Natural killer cell (primary cell): ENCODE data around the gene CGREF1. TPM values are rescaled to one million over a fixed set of nuclear protein-coding genes. Genes with fewer than 3 reads are reported as not detected.
A peak's percentile ranks its signal among the peaks of the same experiment; 100 is the strongest.
"Not testable (repeated sequence)": the region's sequence is repeated elsewhere in the genome, so short reads cannot be mapped to it uniquely, and the experiment has no call there.

Experiments
- ATAC-seq, 3 donors: fragments of 150-1000 bp in 2 of 3; fragments of 200-7000 bp in 1 of 3; cut with Tn5 transposase; 1 replicate in 1 of 3; 2 replicates in 2 of 3; pipeline ENCODE4 v1.10.0; 2021; ENCODE audit warnings: mild to moderate bottlenecking in 2 of 3, moderate library complexity in 2 of 3
- DNase-seq, 2 donors: peaks; one replicate each; pipeline versions ENCODE4 v3.0.0 to v3.0.0-alpha.2; 2013 to 2021; ENCODE audit warnings: mixed read lengths in 1 of 2
- H3K27ac ChIP-seq: one replicate; pipeline ENCODE4 v1.5.1; 2013; ENCODE audit warnings: mild to moderate bottlenecking, low read length
- H3K27me3 ChIP-seq: one replicate; pipeline ENCODE4 v1.6.1; 2013; ENCODE audit warnings: low read length; ENCODE audit not compliant: control insufficient read depth, insufficient read depth
- H3K36me3 ChIP-seq: one replicate; pipeline ENCODE4 v1.6.1; 2013; ENCODE audit warnings: low read length; ENCODE audit not compliant: control insufficient read depth, insufficient read depth
- H3K4me1 ChIP-seq: one replicate; pipeline ENCODE4 v1.6.1; 2013; ENCODE audit warnings: low read length; ENCODE audit not compliant: control insufficient read depth, insufficient read depth
- H3K4me3 ChIP-seq: one replicate; pipeline ENCODE4 v1.5.1; 2013; ENCODE audit warnings: low read length
- H3K9me3 ChIP-seq: one replicate; pipeline ENCODE4 v1.6.1; 2013; ENCODE audit warnings: low read length; ENCODE audit not compliant: control insufficient read depth, insufficient read depth
- H3K27ac Mint-ChIP-seq, 2 donors: one replicate each; pipeline ENCODE4 v1.8.0; 2022; ENCODE audit warnings: mild to moderate bottlenecking in 2 of 2, mixed read lengths in 2 of 2, moderate library complexity in 1 of 2
- H3K27me3 Mint-ChIP-seq, 2 donors: one replicate each; pipeline ENCODE4 v1.8.0; 2022; ENCODE audit warnings: low read depth in 2 of 2, mixed read lengths in 2 of 2
- H3K36me3 Mint-ChIP-seq: one replicate; pipeline ENCODE4 v1.8.0; 2022; ENCODE audit warnings: mixed read lengths
- H3K4me1 Mint-ChIP-seq, 2 donors: one replicate each; pipeline ENCODE4 v1.8.0; 2022; ENCODE audit warnings: mixed read lengths in 2 of 2
- H3K4me3 Mint-ChIP-seq: one replicate; pipeline ENCODE4 v1.8.0; 2022; ENCODE audit warnings: mild to moderate bottlenecking, moderate library complexity, mixed read lengths
- H3K9me3 Mint-ChIP-seq, 2 donors: one replicate each; pipeline ENCODE4 v1.8.0; 2022; ENCODE audit warnings: mixed read lengths in 2 of 2
- CTCF ChIP-seq: fragments of 200-600 bp; IDR thresholded peaks from one replicate; pipeline ENCODE4 v1.8.0; 2022; ENCODE audit warnings: antibody characterized with exemption
- WGBS: methylation state at CpG from one replicate; pipeline ENCODE4 v1.1.7; 2013; ENCODE audit warnings: missing lambda C conversion rate; ENCODE audit not compliant: insufficient coverage; 5-methylcytosine and 5-hydroxymethylcytosine counted together
- intact Hi-C: fragments of 100-400 bp; cut with micrococcal nuclease; formaldehyde crosslinking; loops from one replicate; pipeline ENCODE4 v1.14.2; 2022
- total RNA-seq, 4 donors: library from RNA; stranded (reverse); fragments of 120-200 nt in 1 of 4; gene quantifications; one replicate each; pipeline versions ENCODE4 v1.2.3 to v1.2.4, GENCODE V29; 2013 to 2022

Gene CGREF1
- total RNA-seq, 3 donors from 2014 or later (not counting 1 experiment from before 2014, with no cell fraction given), result not detected

DNA sequence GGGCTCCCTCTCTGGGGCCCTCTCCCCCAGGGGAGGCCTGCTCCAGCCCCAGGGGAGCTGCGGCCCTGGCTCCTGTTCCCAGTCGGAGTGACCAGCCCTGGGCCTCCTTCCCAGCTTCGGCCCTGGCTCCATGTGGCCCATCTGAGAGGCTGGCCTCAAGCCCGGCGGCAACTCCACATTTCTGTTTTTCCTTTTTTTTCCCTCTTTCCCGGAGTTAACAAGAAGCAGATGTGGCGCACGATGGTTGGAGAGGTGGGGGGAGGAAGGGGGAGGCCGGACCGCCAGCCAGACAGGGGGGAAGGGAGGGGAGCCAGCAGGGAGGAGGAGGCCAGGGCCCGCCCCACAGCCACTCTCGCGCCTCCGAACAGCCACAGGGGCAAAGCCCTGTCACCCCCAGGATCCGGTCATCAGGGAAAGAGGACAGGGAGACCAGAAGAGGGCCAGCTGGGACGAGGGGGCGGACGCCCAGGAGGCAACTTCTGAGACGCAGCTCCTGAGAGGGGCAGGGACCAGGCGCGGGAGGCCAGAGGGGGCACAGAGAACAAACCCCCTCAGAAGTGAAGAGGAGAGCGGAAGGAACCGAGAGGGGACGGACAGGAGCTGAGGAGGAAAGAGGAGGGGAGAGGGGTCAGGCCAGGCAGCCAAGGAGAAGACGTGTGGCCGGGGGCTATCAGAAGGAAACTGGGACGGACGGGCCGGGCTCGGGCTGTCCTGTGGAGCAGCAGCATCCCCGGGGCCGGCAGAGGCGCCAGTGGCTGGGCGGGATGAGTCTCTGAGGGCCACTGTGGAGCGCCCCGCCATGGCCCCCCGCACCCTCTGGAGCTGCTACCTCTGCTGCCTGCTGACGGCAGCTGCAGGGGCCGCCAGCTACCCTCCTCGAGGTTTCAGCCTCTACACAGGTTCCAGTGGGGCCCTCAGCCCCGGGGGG is 40.4 kb downstream of the CGREF1 start, which contains the start of gene EMILIN1:
EMILIN1 (plus strand) TSS at position 349 of the 928 bp plus-strand sequence; CDS start at position 800, 451 bp downstream.
- 57% methylated on average over 41 of the region's 41 CpGs for WGBS
- TF ChIP-seq CTCF, result no peak
- no peaks in the 10 kb centered on the region for H3K27me3 Mint-ChIP-seq
- H3K4me3 ChIP-seq, result no peak within 1 kb of the TSS
- no peaks in the 10 kb centered on the region for H3K9me3 ChIP-seq
- DNase-seq, result no peak
- peaks cover 35 to 53% of the 10 kb centered on the region in 2 donors for H3K4me1 Mint-ChIP-seq
- intact Hi-C loops, result no loop called here
- no peaks in the 10 kb centered on the region for H3K27me3 ChIP-seq
- H3K9me3 Mint-ChIP-seq, result no peaks in the 10 kb centered on the region
- H3K36me3 Mint-ChIP-seq, result no peaks in the 10 kb centered on the region
- ATAC-seq, result no peak
- H3K4me1 ChIP-seq, result peaks cover 43% of the 10 kb centered on the region
- H3K4me3 Mint-ChIP-seq, result no peak within 1 kb of the TSS
- no peaks in the 10 kb centered on the region for H3K36me3 ChIP-seq
- peak within 1 kb of the TSS in 1 of 2 donors; percentile 63 for H3K27ac Mint-ChIP-seq
- H3K27ac ChIP-seq, result no peak within 1 kb of the TSS

DNA sequence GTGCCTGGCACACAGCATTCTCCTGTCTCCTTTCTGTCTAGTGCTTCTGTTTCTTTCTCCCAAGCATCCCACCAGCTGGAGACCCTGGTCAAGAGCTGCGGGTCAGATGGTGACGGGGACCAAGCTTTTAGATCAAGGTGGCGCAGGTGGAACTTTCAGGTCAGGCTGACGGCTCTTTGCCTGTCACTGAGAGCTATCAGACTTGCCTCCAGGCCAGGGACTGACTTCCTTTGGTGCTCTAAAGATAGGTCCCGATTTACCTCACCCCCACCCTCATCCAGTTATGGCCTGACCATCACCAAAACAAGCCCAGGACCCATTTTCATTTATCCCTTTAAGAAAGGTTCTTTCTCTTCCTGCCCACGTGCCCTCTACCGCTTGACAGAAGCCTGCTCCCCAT is 41.7 kb downstream of the CGREF1 start:
- no peak overlapping the region for H3K27ac ChIP-seq
- Mint-ChIP-seq H3K36me3 (no peaks in the 10 kb centered on the region), H3K4me3 (no peak overlapping the region), H3K9me3 (no peaks in the 10 kb centered on the region), H3K27ac (peak overlapping the region in 1 of 2 donors; percentile 63), H3K4me1 (peaks cover 36 to 60% of the 10 kb centered on the region in 2 donors), H3K27me3 (no peaks in the 10 kb centered on the region)
- ATAC-seq (no peak), DNase-seq (no peak)
- intact Hi-C loops, result no loop called here
- no peak overlapping the region for H3K4me3 ChIP-seq
- H3K9me3 ChIP-seq, result no peaks in the 10 kb centered on the region
- H3K36me3 ChIP-seq, result no peaks in the 10 kb centered on the region
- WGBS, result 70% methylated on average over 7 of the region's 7 CpGs
- peaks cover 45% of the 10 kb centered on the region for H3K4me1 ChIP-seq
- H3K27me3 ChIP-seq, result no peaks in the 10 kb centered on the region
- no peak for TF ChIP-seq CTCF

DNA sequence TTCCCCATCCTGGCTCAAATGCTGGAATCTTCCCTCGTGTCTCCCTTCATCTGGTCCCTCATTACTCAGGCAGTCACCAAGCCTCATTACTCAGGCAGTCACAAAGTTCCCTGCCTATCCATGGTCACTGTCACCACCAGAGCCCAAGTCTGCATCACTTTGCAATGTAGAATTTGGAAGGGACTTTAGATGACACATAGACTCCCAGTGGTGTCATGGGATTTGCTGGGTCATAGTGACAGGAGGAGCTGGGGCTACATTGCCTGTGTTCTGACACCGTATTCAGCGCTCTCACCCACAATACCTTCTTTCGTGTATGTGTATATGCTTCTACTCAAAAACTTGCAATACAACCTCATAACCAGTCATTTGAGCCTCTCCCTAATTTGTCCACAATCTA is 42.6 kb downstream of the CGREF1 start:
- WGBS, result 91% methylated on average over 4 of the region's 4 CpGs
- Mint-ChIP-seq H3K27me3 (no peaks in the 10 kb centered on the region), H3K4me1 (peaks cover 33 to 59% of the 10 kb centered on the region in 2 donors), H3K36me3 (no peaks in the 10 kb centered on the region), H3K4me3 (no peak overlapping the region), H3K27ac (peak overlapping the region; percentile 3 to 86), H3K9me3 (no peaks in the 10 kb centered on the region)
- H3K36me3 ChIP-seq, result no peaks in the 10 kb centered on the region
- intact Hi-C loops, result no loop called here
- DNase-seq (no peak), ATAC-seq (no peak)
- no peak for TF ChIP-seq CTCF
- no peak overlapping the region for H3K27ac ChIP-seq
- peaks cover 40% of the 10 kb centered on the region for H3K4me1 ChIP-seq
- no peaks in the 10 kb centered on the region for H3K9me3 ChIP-seq
- no peak overlapping the region for H3K4me3 ChIP-seq
- H3K27me3 ChIP-seq, result no peaks in the 10 kb centered on the region

- peaks cover 39% of the 10 kb centered on the region for H3K4me1 ChIP-seq
- H3K36me3 Mint-ChIP-seq, intact Hi-C loops, DNase-seq, H3K9me3 ChIP-seq, H3K9me3 Mint-ChIP-seq, H3K27me3 Mint-ChIP-seq, H3K36me3 ChIP-seq, H3K27me3 ChIP-seq, H3K4me3 ChIP-seq: not testable (repeated sequence)
- Mint-ChIP-seq H3K27ac (peak overlapping the region; percentile 79 to 86), H3K4me3 (peak overlapping the region; percentile 60), H3K4me1 (peaks cover 33 to 57% of the 10 kb centered on the region in 2 donors)
- peak overlapping the region; percentile 47 for H3K27ac ChIP-seq
- 49% methylated on average over 6 of the region's 6 CpGs for WGBS
- peak in 1 of 3 donors; percentile 4 for ATAC-seq
Measured at GRCh38 chr2:27075566-27075871, 43.4 kb downstream of the CGREF1 start.
